Caco-2 (cell line): ENCODE results near the gene OST4. TPM values are rescaled to one million over a fixed set of nuclear protein-coding genes. Genes with fewer than 3 reads are reported as not detected.
A peak's percentile ranks its signal among the peaks of the same experiment; 100 is the strongest.

Source experiments
- BruUV-seq: library from RNA; stranded (reverse); fragments of 400-500 nt; replicated peaks from 2 replicates; lab custom pipeline; 2021; lab: Mats Ljungman, UMichigan
- CTCF ChIA-PET: fragments of 300-600 bp; sonication (Branson Sonifier 250); formaldehyde crosslinking; loops from one replicate; lab custom pipeline; 2022; ENCODE audit warnings: antibody characterized with exemption; lab: Charles Lee
- POLR2A ChIA-PET: fragments of 300-600 bp; sonication (Branson Sonifier 250); formaldehyde crosslinking; loops from one replicate; lab custom pipeline; 2022; ENCODE audit warnings: antibody characterized with exemption; lab: Charles Lee
- DNase-seq, 2 experiments: peaks; one replicate each; pipeline versions ENCODE4 v3.0.0 to v3.0.0-alpha.2; 2020 to 2022
- H3K27me3 ChIP-seq: replicated peaks from 2 replicates; pipeline ENCODE4 v1.6.0; 2011; ENCODE audit warnings: low read length; ENCODE audit not compliant: control insufficient read depth, insufficient read depth
- H3K36me3 ChIP-seq: 2 replicates; pipeline ENCODE4 v1.5.1; 2011; ENCODE audit warnings: low read length; ENCODE audit not compliant: control insufficient read depth, insufficient read depth
- H3K4me1 ChIP-seq: fragments of 250-450 bp; sonication (Bioruptor Pico); 2 replicates; pipeline ENCODE4 v1.5.1; 2020; ENCODE audit warnings: mild to moderate bottlenecking
- H3K4me3 ChIP-seq: 2 replicates; pipeline ENCODE4 v1.5.1; 2011; ENCODE audit warnings: low read depth, mild to moderate bottlenecking, control low read depth, low read length
- H3K9me3 ChIP-seq: fragments of 250-450 bp; sonication (Bioruptor Pico); 2 replicates; pipeline ENCODE4 v1.5.1; 2020; ENCODE audit warnings: mild to moderate bottlenecking, moderate library complexity
- H3K27ac Mint-ChIP-seq: one replicate; pipeline ENCODE4 v1.8.0; 2022; ENCODE audit warnings: mixed read lengths; ENCODE audit not compliant: unreplicated experiment
- H3K27me3 Mint-ChIP-seq: one replicate; pipeline ENCODE4 v1.8.0; 2022; ENCODE audit warnings: mixed read lengths; ENCODE audit not compliant: insufficient read depth, unreplicated experiment
- H3K36me3 Mint-ChIP-seq: one replicate; pipeline ENCODE4 v1.8.0; 2022; ENCODE audit warnings: mild to moderate bottlenecking, mixed read lengths; ENCODE audit not compliant: insufficient read depth, unreplicated experiment
- H3K4me1 Mint-ChIP-seq: one replicate; pipeline ENCODE4 v1.8.0; 2022; ENCODE audit warnings: low read depth, mixed read lengths; ENCODE audit not compliant: unreplicated experiment
- H3K4me3 Mint-ChIP-seq: one replicate; pipeline ENCODE4 v1.8.0; 2022; ENCODE audit warnings: mild to moderate bottlenecking, moderate library complexity, mixed read lengths; ENCODE audit not compliant: unreplicated experiment
- H3K9me3 Mint-ChIP-seq: one replicate; pipeline ENCODE4 v1.8.0; 2022; ENCODE audit warnings: mixed read lengths; ENCODE audit not compliant: unreplicated experiment
- intact Hi-C: fragments of 100-400 bp; cut with micrococcal nuclease; formaldehyde crosslinking; loops from one replicate; pipeline ENCODE4 v1.10.0; 2022; ENCODE audit not compliant: unreplicated experiment
- total RNA-seq: library from RNA; stranded (reverse); gene quantifications from 2 replicates; pipeline ENCODE4 v1.2.3, GENCODE V29; 2022
- TF ChIP-seq, protein P1 (sequence below), 2 experiments: fragments of 200-600 bp in 1 of 2; IDR thresholded peaks; 1 replicate in 1 of 2; 2 replicates in 1 of 2; pipeline versions ENCODE4 v1.5.1 to v1.8.0; 2011 to 2022; ENCODE audit warnings: antibody characterized with exemption in 1 of 2, control low read depth in 1 of 2, inconsistent platforms in 1 of 2, low read depth in 1 of 2, low read length in 1 of 2, mild to moderate bottlenecking in 1 of 2, moderate library complexity in 1 of 2; ENCODE audit not compliant: insufficient read depth in 1 of 2, severe bottlenecking in 1 of 2, unreplicated experiment in 1 of 2

Gene OST4
- total RNA-seq, 1 experiment from 2014 or later, result 237 TPM

DNA sequence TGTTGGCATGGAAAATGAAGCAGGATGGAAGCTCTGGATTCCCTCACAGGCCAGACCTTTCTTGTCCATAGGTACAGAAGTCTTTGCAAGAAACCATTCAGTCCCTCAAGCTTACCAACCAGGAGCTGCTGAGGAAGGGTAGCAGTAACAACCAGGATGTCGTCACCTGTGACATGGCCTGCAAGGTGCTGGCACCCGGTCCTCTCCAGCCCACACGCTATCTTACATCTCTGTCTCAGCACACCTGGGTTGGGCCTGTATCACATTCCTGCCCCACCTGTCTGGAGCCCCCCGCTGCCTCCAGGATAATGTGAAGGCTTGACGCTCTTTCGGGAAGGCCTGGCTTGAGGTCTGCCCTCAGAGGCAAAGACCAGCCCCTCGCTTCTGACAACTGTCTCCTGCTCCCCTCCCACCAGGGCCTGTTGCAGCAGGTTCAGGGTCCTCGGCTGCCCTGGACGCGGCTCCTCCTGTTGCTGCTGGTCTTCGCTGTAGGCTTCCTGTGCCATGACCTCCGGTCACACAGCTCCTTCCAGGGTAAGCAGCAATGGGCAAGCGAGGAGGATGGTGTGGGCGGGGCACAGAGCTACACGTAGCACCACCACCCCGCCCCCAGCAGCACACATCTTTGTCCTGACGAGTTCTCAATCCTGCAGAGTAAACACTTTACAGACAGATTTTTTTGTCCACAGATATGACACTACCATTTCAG, 32.7 kb downstream of the OST4 start:
- TF ChIP-seq, protein P1, sequence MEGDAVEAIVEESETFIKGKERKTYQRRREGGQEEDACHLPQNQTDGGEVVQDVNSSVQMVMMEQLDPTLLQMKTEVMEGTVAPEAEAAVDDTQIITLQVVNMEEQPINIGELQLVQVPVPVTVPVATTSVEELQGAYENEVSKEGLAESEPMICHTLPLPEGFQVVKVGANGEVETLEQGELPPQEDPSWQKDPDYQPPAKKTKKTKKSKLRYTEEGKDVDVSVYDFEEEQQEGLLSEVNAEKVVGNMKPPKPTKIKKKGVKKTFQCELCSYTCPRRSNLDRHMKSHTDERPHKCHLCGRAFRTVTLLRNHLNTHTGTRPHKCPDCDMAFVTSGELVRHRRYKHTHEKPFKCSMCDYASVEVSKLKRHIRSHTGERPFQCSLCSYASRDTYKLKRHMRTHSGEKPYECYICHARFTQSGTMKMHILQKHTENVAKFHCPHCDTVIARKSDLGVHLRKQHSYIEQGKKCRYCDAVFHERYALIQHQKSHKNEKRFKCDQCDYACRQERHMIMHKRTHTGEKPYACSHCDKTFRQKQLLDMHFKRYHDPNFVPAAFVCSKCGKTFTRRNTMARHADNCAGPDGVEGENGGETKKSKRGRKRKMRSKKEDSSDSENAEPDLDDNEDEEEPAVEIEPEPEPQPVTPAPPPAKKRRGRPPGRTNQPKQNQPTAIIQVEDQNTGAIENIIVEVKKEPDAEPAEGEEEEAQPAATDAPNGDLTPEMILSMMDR (IDR thresholded peaks at IDR 0.05; ENCODE audit: insufficient read depth in 1 of 2, low read depth in 1 of 2, low read length in 1 of 2, severe bottlenecking in 1 of 2, unreplicated experiment in 1 of 2), result no peak
- DNase-seq, result no peak
- ChIA-PET POLR2A (no interaction called here), CTCF (no interaction called here)
- no peak overlapping the region for H3K27ac Mint-ChIP-seq
- BruUV-seq, result no TSS peak
- no peak overlapping the region for H3K4me3 ChIP-seq
- H3K36me3 ChIP-seq, result peaks cover 2% of the 10 kb centered on the region
- intact Hi-C loops, result no loop called here
- H3K27me3 ChIP-seq, result no peaks in the 10 kb centered on the region
- no peak overlapping the region for H3K4me3 Mint-ChIP-seq
- H3K4me1 Mint-ChIP-seq, result peaks cover 7% of the 10 kb centered on the region
- peaks cover 4% of the 10 kb centered on the region; the same call in 1 of the 2 replicates for H3K4me1 ChIP-seq
- peaks cover 43% of the 10 kb centered on the region for H3K36me3 Mint-ChIP-seq
- H3K27me3 Mint-ChIP-seq, result no peaks in the 10 kb centered on the region
- no peaks in the 10 kb centered on the region for H3K9me3 ChIP-seq
- no peaks in the 10 kb centered on the region for H3K9me3 Mint-ChIP-seq

DNA sequence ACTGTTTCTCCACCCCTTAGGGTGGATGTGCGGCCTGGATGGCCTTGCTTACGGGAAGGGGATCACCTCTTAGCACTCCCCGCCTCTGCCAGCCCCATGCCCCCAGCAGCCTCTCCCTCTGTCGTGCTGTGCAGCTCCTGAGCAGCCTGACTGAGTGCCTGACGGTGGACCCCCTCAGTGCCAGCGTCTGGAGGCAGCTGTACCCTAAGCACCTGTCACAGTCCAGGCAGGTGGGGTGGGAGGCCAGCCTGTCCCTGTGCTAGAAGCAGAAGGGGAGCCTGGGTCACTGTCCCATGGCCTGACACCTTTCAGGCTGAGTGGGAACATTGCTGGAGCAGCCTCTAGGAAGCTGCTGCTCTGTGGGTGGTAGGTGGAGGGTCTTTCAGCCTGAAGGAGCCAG, 33.4 kb downstream of the OST4 start:
- H3K4me3 Mint-ChIP-seq, result no peak overlapping the region
- no peak overlapping the region for H3K27ac Mint-ChIP-seq
- TF ChIP-seq, protein P1 (IDR thresholded peaks at IDR 0.05; ENCODE audit: insufficient read depth in 1 of 2, low read depth in 1 of 2, low read length in 1 of 2, severe bottlenecking in 1 of 2, unreplicated experiment in 1 of 2), result no peak
- intact Hi-C loops, result no loop called here
- peaks cover 5% of the 10 kb centered on the region; the same call in 1 of the 2 replicates for H3K4me1 ChIP-seq
- no peak overlapping the region for H3K4me3 ChIP-seq
- peaks cover 47% of the 10 kb centered on the region for H3K36me3 Mint-ChIP-seq
- CTCF ChIA-PET, result interaction anchor here (0.7 kb wide), 1 partner anchor 21 kb away, joined by 3 read pairs; no protein-coding TSS in a partner anchor
- BruUV-seq, result no TSS peak
- POLR2A ChIA-PET, result no interaction called here
- H3K9me3 Mint-ChIP-seq, result no peaks in the 10 kb centered on the region
- no peaks in the 10 kb centered on the region for H3K27me3 ChIP-seq
- peaks cover 7% of the 10 kb centered on the region for H3K4me1 Mint-ChIP-seq
- no peak for DNase-seq
- no peaks in the 10 kb centered on the region for H3K9me3 ChIP-seq
- no peaks in the 10 kb centered on the region for H3K27me3 Mint-ChIP-seq
- peaks cover 2% of the 10 kb centered on the region for H3K36me3 ChIP-seq

DNA sequence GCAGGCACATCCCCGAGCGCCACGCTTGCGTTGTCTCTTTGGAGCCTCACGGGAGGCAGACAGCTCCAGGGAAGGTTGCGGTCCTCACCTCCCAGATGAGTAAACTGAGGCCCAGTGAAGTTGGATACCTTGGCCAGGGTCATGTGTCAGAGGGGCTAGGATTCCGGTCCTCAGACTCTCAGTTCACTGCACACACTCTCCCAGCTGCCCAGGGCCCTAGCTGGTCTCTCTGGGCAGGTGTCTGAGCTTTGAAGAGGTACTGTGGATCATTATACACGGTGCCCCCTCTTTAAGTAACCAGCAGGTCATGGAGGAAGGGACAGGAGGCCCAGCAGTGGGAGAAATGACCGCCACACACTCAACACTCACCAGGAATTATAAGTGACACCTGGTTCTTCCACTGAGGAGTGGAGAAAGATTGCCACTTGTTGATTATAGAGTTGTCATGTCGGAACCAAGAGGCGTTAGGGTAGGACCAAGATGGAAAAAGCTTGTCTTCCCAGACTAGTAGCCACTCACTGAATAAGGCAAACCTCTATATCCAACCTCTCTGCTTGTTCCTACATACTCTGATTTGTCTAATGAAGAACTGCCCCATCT, 38.1 kb downstream of the OST4 start:
- BruUV-seq, result TSS peak; percentile 55
- Mint-ChIP-seq H3K27me3 (no peaks in the 10 kb centered on the region), H3K9me3 (no peaks in the 10 kb centered on the region), H3K36me3 (peaks cover 46% of the 10 kb centered on the region), H3K4me1 (peaks cover 7% of the 10 kb centered on the region), H3K27ac (peak overlapping the region; percentile 91), H3K4me3 (peak overlapping the region; percentile 98)
- intact Hi-C loops, result loop anchor here (2.0 kb wide), 1 partner anchor 47 kb away; no protein-coding TSS in a partner anchor
- ChIA-PET CTCF (interaction anchor here (1.0 to 1.4 kb wide), 2 partner anchors 48 to 71 kb away, joined by 3 read pairs; no protein-coding TSS in a partner anchor), POLR2A (interaction anchor here (0.5 to 2.1 kb wide), 4 partner anchors 8 to 38 kb away, joined by 3 to 19 read pairs (median 6); partner anchors contain the start of genes AGBL5 and OST4)
- TF ChIP-seq, protein P1 (IDR thresholded peaks at IDR 0.05; ENCODE audit: insufficient read depth in 1 of 2, low read depth in 1 of 2, low read length in 1 of 2, severe bottlenecking in 1 of 2, unreplicated experiment in 1 of 2), result no peak
- Histone ChIP-seq H3K9me3 (no peaks in the 10 kb centered on the region), H3K27me3 (no peaks in the 10 kb centered on the region), H3K4me1 (peaks cover 17% of the 10 kb centered on the region), H3K36me3 (no peaks in the 10 kb centered on the region; the same call in 1 of the 2 replicates), H3K4me3 (peak overlapping the region; percentile 92)
- no peak for DNase-seq
